H1 (cell line): ENCODE measurements around the gene PSORS1C1. TPM values are rescaled to one million over a fixed set of nuclear protein-coding genes. Genes with fewer than 3 reads are reported as not detected.
A peak's percentile ranks its signal among the peaks of the same experiment; 100 is the strongest.

ENCODE experiments used
- CTCF ChIA-PET: fragments of 300-600 bp; sonication (Branson Sonifier 250); formaldehyde crosslinking; loops from one replicate; lab custom pipeline; 2021; ENCODE audit not compliant: partially characterized antibody; lab: Charles Lee
- POLR2A ChIA-PET: fragments of 300-600 bp; sonication (Branson Sonifier 250); formaldehyde crosslinking; loops from one replicate; lab custom pipeline; 2021; ENCODE audit warnings: inconsistent platforms; ENCODE audit not compliant: partially characterized antibody; lab: Charles Lee
- DNase-seq, 2 experiments: peaks; one replicate each; pipeline versions ENCODE4 v3.0.0 to v3.0.0-alpha.2; 2010 to 2022; ENCODE audit warnings: low spot score in 2 of 2, low read depth in 1 of 2, mixed read lengths in 1 of 2
- FAIRE-seq: peaks from 2 replicates; lab custom pipeline; 2011; peaks lifted over from hg19 to GRCh38; lab: Jason Lieb, UNC
- H2AFZ ChIP-seq: 2 replicates; pipeline ENCODE4 v1.8.1; 2012; ENCODE audit warnings: low read length, inconsistent platforms
- H2AK5ac ChIP-seq: 2 replicates; pipeline ENCODE4 v1.6.1; 2013; ENCODE audit warnings: low read depth, low read length
- H2BK120ac ChIP-seq: replicated peaks from 2 replicates; pipeline ENCODE3; 2013; ENCODE audit warnings: low read depth, low read length, inconsistent platforms
- H2BK12ac ChIP-seq: 2 replicates; pipeline ENCODE4 v1.6.1; 2013; ENCODE audit warnings: low read depth, low read length
- H2BK15ac ChIP-seq: 2 replicates; pipeline ENCODE4 v1.6.1; 2013; ENCODE audit warnings: low read length
- H2BK20ac ChIP-seq: 2 replicates; pipeline ENCODE4 v1.6.1; 2013; ENCODE audit warnings: low read length
- H2BK5ac ChIP-seq: 2 replicates; pipeline ENCODE4 v1.6.1; 2013; ENCODE audit warnings: low read depth, low read length
- H3K14ac ChIP-seq: 2 replicates; pipeline ENCODE4 v1.6.1; 2013; ENCODE audit warnings: inconsistent platforms; ENCODE audit not compliant: insufficient read length
- H3K18ac ChIP-seq: 2 replicates; pipeline ENCODE4 v1.6.1; 2013; ENCODE audit warnings: low read length; ENCODE audit errors: extremely low read depth
- H3K23ac ChIP-seq: 2 replicates; pipeline ENCODE4 v1.6.1; 2013; ENCODE audit warnings: inconsistent platforms; ENCODE audit not compliant: insufficient read length
- H3K23me2 ChIP-seq: 2 replicates; pipeline ENCODE4 v1.6.1; 2013; ENCODE audit warnings: low read depth, low read length
- H3K27ac ChIP-seq: 2 replicates; pipeline ENCODE4 v1.6.1; 2011; ENCODE audit warnings: low read depth, low read length, inconsistent platforms
- H3K27me3 ChIP-seq, 4 experiments: replicated peaks in 1 of 4; 1 replicate in 1 of 4; 2 replicates in 3 of 4; pipeline versions ENCODE4 v1.6.1 to v1.8.1; 2011 to 2013; ENCODE audit warnings: low read length in 3 of 4, mild to moderate bottlenecking in 3 of 4, inconsistent platforms in 2 of 4, mixed read lengths in 2 of 4, moderate library complexity in 1 of 4; ENCODE audit not compliant: control insufficient read depth in 3 of 4, insufficient read depth in 3 of 4; ENCODE audit errors: extremely low read depth in 1 of 4
- H3K36me3 ChIP-seq, 4 experiments: 2 replicates each; pipeline versions ENCODE4 v1.6.1 to v1.8.1; 2011 to 2013; ENCODE audit warnings: mild to moderate bottlenecking in 4 of 4, low read length in 3 of 4, moderate library complexity in 2 of 4, control low read depth in 1 of 4, inconsistent platforms in 1 of 4; ENCODE audit not compliant: insufficient read depth in 4 of 4, control insufficient read depth in 2 of 4
- H3K4ac ChIP-seq: replicated peaks from 2 replicates; pipeline ENCODE3; 2013; ENCODE audit warnings: low read length, low read depth, mixed read lengths, inconsistent platforms; ENCODE audit not compliant: insufficient read length
- H3K4me1 ChIP-seq, 4 experiments: replicated peaks in 1 of 4; 1 replicate in 1 of 4; 2 replicates in 3 of 4; pipeline versions ENCODE4 v1.6.1 to v1.8.1; 2011 to 2013; ENCODE audit warnings: low read length in 3 of 4, inconsistent platforms in 2 of 4, mixed read lengths in 1 of 4; ENCODE audit not compliant: insufficient read depth in 4 of 4, control insufficient read depth in 3 of 4
- H3K4me2 ChIP-seq, 2 experiments: 2 replicates each; pipeline versions ENCODE4 v1.6.1 to v1.8.1; 2011 to 2013; ENCODE audit warnings: low read depth in 2 of 2, low read length in 2 of 2, control low read depth in 1 of 2, inconsistent platforms in 1 of 2, mild to moderate bottlenecking in 1 of 2; ENCODE audit not compliant: insufficient read depth in 1 of 2
- H3K4me3 ChIP-seq, 4 experiments: fragments of 200-600, 300-600 bp in 1 of 4; sonication (generic), shearing (Covaris generic), sonication (Bioruptor Twin) in 1 of 4; 2 replicates each; pipeline versions ENCODE4 v1.5.1 to v1.8.1; 2011 to 2016; ENCODE audit warnings: low read length in 4 of 4, low read depth in 3 of 4, control low read depth in 2 of 4, inconsistent platforms in 2 of 4, mild to moderate bottlenecking in 2 of 4, mixed read lengths in 1 of 4, moderate library complexity in 1 of 4; ENCODE audit not compliant: insufficient read depth in 2 of 4; ENCODE audit errors: extremely low read depth in 1 of 4
- H3K56ac ChIP-seq: replicated peaks from 2 replicates; pipeline ENCODE3; 2013; ENCODE audit warnings: low read depth, mild to moderate bottlenecking, mixed read lengths, low read length, inconsistent platforms; ENCODE audit not compliant: insufficient read length
- H3K79me1 ChIP-seq: 2 replicates; pipeline ENCODE4 v1.6.1; 2013; ENCODE audit warnings: low read depth, low read length, control low read depth
- H3K79me2 ChIP-seq, 2 experiments: 2 replicates each; pipeline versions ENCODE4 v1.6.1 to v1.8.1; 2012 to 2013; ENCODE audit warnings: low read length in 2 of 2, mild to moderate bottlenecking in 2 of 2, inconsistent platforms in 1 of 2; ENCODE audit not compliant: insufficient read depth in 2 of 2, control insufficient read depth in 1 of 2
- H3K9ac ChIP-seq, 4 experiments: replicated peaks in 1 of 4; 1 replicate in 1 of 4; 2 replicates in 3 of 4; pipeline versions ENCODE4 v1.6.1 to v1.8.1; 2011 to 2013; ENCODE audit warnings: low read depth in 3 of 4, low read length in 3 of 4, control low read depth in 2 of 4, mild to moderate bottlenecking in 2 of 4, moderate library complexity in 2 of 4, inconsistent platforms in 1 of 4; ENCODE audit errors: extremely low read depth in 1 of 4
- H3K9me3 ChIP-seq, 2 experiments: 2 replicates each; pipeline versions ENCODE4 v1.6.1 to v1.8.1; 2012 to 2013; ENCODE audit warnings: mild to moderate bottlenecking in 2 of 2, moderate library complexity in 2 of 2, control low read depth in 1 of 2, inconsistent platforms in 1 of 2, low read depth in 1 of 2, low read length in 1 of 2, mixed read lengths in 1 of 2; ENCODE audit not compliant: insufficient read depth in 2 of 2
- H4K20me1 ChIP-seq, 2 experiments: replicated peaks in 1 of 2; 2 replicates each; pipeline versions ENCODE3 to v1.8.1; 2011 to 2013; ENCODE audit warnings: inconsistent platforms in 2 of 2, low read length in 2 of 2, mild to moderate bottlenecking in 1 of 2; ENCODE audit not compliant: insufficient read depth in 2 of 2, control insufficient read depth in 1 of 2
- H4K5ac ChIP-seq: 2 replicates; pipeline ENCODE4 v1.6.1; 2013; ENCODE audit warnings: low read length, low read depth, mixed read lengths, inconsistent platforms; ENCODE audit not compliant: insufficient read length
- H4K8ac ChIP-seq: 2 replicates; pipeline ENCODE4 v1.8.0; 2013; ENCODE audit warnings: mild to moderate bottlenecking, moderate library complexity, low read length, inconsistent platforms; ENCODE audit not compliant: insufficient read depth; ENCODE audit errors: extremely low read depth
- H4K91ac ChIP-seq: replicated peaks from 2 replicates; pipeline ENCODE3; 2013; ENCODE audit warnings: low read length, mixed read lengths, inconsistent platforms; ENCODE audit not compliant: insufficient read length
- CBX5 ChIP-seq: fragments of 300-800, 300-1000 bp; sonication (generic); IDR thresholded peaks from 2 replicates; pipeline ENCODE4 v1.7.1; 2016; ENCODE audit warnings: antibody characterized with exemption, low read length, low read depth
- E2F6 ChIP-seq: IDR thresholded peaks from 2 replicates; pipeline ENCODE4 v1.6.1; 2012; ENCODE audit warnings: inconsistent platforms
- NRF1 ChIP-seq: IDR thresholded peaks from 2 replicates; pipeline ENCODE4 v1.6.1; 2011; ENCODE audit warnings: mild to moderate bottlenecking, low read depth, low read length, improper control_type of control experiment
- POLR2AphosphoS5 ChIP-seq: IDR thresholded peaks from 2 replicates; pipeline ENCODE4 v1.6.1; 2011; ENCODE audit warnings: low read depth, low read length
- ZNF274 ChIP-seq: IDR thresholded peaks from 2 replicates; pipeline ENCODE4 v1.7.0; 2012; ENCODE audit warnings: low read length, borderline replicate concordance; ENCODE audit errors: extremely low read depth
- WGBS, 2 experiments: shearing (Covaris generic) in 1 of 2; methylation state at CpG; one replicate each; pipeline versions ENCODE4 v1.1.6 to v1.1.7; 2013 to 2015; ENCODE audit warnings: low lambda C conversion rate in 2 of 2, mixed read lengths in 2 of 2, inconsistent platforms in 1 of 2, low coverage in 1 of 2, missing lambda C conversion rate in 1 of 2; ENCODE audit not compliant: insufficient replicate concordance in 2 of 2, insufficient coverage in 1 of 2, insufficient read length in 1 of 2; ENCODE audit errors: extremely low coverage in 1 of 2, missing lambda C conversion rate in 1 of 2; 5-methylcytosine and 5-hydroxymethylcytosine counted together
- polyA plus RNA-seq, 7 experiments: library from polyadenylated mRNA; depleted of rRNA in 3 of 7; stranded (reverse) in 5 of 7; unstranded in 2 of 7; fragments of >200 nt in 5 of 7; fragments of 200-250 nt in 2 of 7; gene quantifications; 1 replicate in 5 of 7; 2 replicates in 1 of 7; 4 replicates in 1 of 7; pipeline versions ENCODE4 v1.2.1 to v1.2.3, GENCODE V29; 2011 to 2013; ENCODE audit warnings: missing spikeins in 2 of 7, mixed read lengths in 2 of 7
- total RNA-seq: library from RNA; stranded (reverse); fragmentation: NEBNext Ultra II Directional; extraction: Animal tissue kit (Norgen Biotek cat#: 25700); gene quantifications from 2 replicates; pipeline ENCODE4 v1.2.1, GENCODE V29; 2021

PSORS1C1 gene
- total and polyA plus RNA-seq, 2 of the 8 experiments (the other 6 are each of a cell fraction or from before 2014, with no cell fraction given) = 0.12 to 0.52 TPM

GRCh38 chr6:31165986-31166385, 51.4 kb downstream of the PSORS1C1 start:
- H2BK15ac ChIP-seq = no peak overlapping the region
- FAIRE-seq = no peak
- no peak overlapping the region for H4K91ac ChIP-seq
- no peaks in the 10 kb centered on the region for H3K9me3 ChIP-seq
- no peak overlapping the region for H4K5ac ChIP-seq
- peaks cover 14 to 38% (median 23%) of the 10 kb centered on the region in 4 experiments for H3K36me3 ChIP-seq
- TF ChIP-seq POLR2AphosphoS5 = no peak
- TF ChIP-seq ZNF274 = no peak
- no peak for TF ChIP-seq NRF1
- no peak for TF ChIP-seq CBX5
- no peak for TF ChIP-seq E2F6
- TF ChIP-seq, all 59 proteins: peak for 0
- Histone ChIP-seq H3K4me3 (no peak overlapping the region), H2BK5ac (no peak overlapping the region), H4K8ac (no peak overlapping the region), H3K18ac (no peak overlapping the region), H2BK20ac (no peak overlapping the region), H3K4me2 (peak overlapping the region in 1 of 2 experiments; percentile 29; a peak in 1 of 4 replicates), H3K14ac (no peak overlapping the region), H2BK120ac (no peak overlapping the region), H2AK5ac (no peak overlapping the region), H3K56ac (no peak overlapping the region), H2AFZ (no peak overlapping the region), H2BK12ac (no peak overlapping the region), H3K79me1 (peaks cover 8% of the 10 kb centered on the region), H3K23ac (no peak overlapping the region), H4K20me1 (peaks cover 10 to 22% of the 10 kb centered on the region in 2 experiments), H3K79me2 (peaks cover 23 to 55% of the 10 kb centered on the region in 2 experiments), H3K9ac (no peak overlapping the region; a peak in 1 of 7 replicates), H3K4ac (no peak overlapping the region), H3K4me1 (peaks cover 4 to 20% (median 7%) of the 10 kb centered on the region in 4 experiments), H3K23me2 (peaks cover 5% of the 10 kb centered on the region), H3K27ac (no peak overlapping the region), H3K27me3 (no peaks in the 10 kb centered on the region)
- 80% methylated on average over 5 of the region's 5 CpGs; no CpG with 5 or more reads in 1 of the 2 experiments for whole genome bisulfite sequencing, 2 experiments
- CTCF ChIA-PET = interaction anchor here (0.7 to 5.9 kb wide), 9 partner anchors 18 to 435 kb away, joined by 3 to 56 read pairs (median 4); partner anchors contain the start of gene C6orf15
- POLR2A ChIA-PET = interaction anchor here (0.9 to 68.5 kb wide), 5 partner anchors 3 to 551 kb away, joined by 3 to 2251 read pairs (median 5); partner anchors contain the start of genes CCHCR1, CDSN, POU5F1 and PSORS1C1
- no peak for DNase-seq
